ENCODE results near the gene IGF1R.

IGF1R gene

GRCh38 chr15:98967096-98967495, 318.8 kb downstream of the IGF1R start:
- no peak overlapping the region for H3K4me3 ChIP-seq (ENCODE audit: low read depth, low read length)
- TF ChIP-seq CTCF (conservative IDR thresholded peaks at IDR 0.05; ENCODE audit: low read depth, low read length) = no peak
- no peak for DNase-seq (ENCODE audit: low read depth)

GRCh38 chr15:98967916-98968315, 319.6 kb downstream of the IGF1R start:
- TF ChIP-seq CTCF (conservative IDR thresholded peaks at IDR 0.05; ENCODE audit: low read depth, low read length) = no peak
- no peak overlapping the region for H3K4me3 ChIP-seq (ENCODE audit: low read depth, low read length)
- no peak for DNase-seq (ENCODE audit: low read depth)

GRCh38 chr15:98968576-98968975, 320.2 kb downstream of the IGF1R start:
- no peak for TF ChIP-seq CTCF (conservative IDR thresholded peaks at IDR 0.05; ENCODE audit: low read depth, low read length)
- no peak overlapping the region for H3K4me3 ChIP-seq (ENCODE audit: low read depth, low read length)
- DNase-seq (ENCODE audit: low read depth) = no peak

GRCh38 chr15:98969126-98969735, 320.9 kb downstream of the IGF1R start:
- H3K4me3 ChIP-seq (ENCODE audit: low read depth, low read length) = no peak overlapping the region
- DNase-seq (ENCODE audit: low read depth) = no peak
- TF ChIP-seq CTCF (conservative IDR thresholded peaks at IDR 0.05; ENCODE audit: low read depth, low read length) = no peak

DNA sequence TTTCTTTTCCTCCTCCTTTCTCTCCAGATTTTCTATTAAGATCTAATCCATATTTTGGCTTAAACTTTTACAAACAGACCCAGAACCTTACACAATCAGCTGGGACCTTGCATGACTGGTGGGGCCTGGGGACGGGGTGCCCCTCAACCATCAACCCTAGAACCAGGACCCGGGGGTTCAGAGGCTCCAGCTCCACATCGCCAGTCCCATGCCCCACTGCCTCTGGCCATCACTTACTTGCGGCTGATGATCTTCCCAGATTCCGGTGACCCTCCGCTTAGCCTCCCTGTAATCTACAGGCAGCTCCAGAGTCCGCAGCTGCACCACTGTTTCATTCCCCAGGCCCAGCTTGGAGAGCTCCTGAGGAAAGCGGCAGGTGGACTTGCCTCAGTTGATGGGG, 322.5 kb downstream of the IGF1R start:
- no peak for DNase-seq (ENCODE audit: low read depth)
- no peak overlapping the region for H3K4me3 ChIP-seq (ENCODE audit: low read depth, low read length)
- no peak for TF ChIP-seq CTCF (conservative IDR thresholded peaks at IDR 0.05; ENCODE audit: low read depth, low read length)

DNA sequence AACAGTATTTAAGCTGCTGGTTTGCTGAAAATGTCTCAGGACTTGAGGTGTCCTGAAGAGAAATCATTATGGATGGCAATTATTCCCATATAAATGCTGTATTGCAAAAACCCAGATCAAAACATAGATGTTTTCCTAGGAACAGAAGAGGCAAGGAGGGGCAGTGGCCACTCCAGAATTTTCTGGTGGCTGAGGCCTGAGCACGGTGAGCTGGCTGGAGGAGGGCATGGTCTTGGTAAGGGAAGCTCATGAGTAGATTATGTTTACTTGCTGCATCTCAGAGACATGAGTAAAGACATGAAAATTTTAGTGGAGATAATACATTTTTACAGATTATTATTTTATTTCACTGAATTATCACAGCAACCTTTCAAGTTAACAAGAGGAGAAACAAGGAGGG, 328.2 kb downstream of the IGF1R start:
- no peak overlapping the region for H3K4me3 ChIP-seq (ENCODE audit: low read depth, low read length)
- no peak for DNase-seq (ENCODE audit: low read depth)
- TF ChIP-seq CTCF (conservative IDR thresholded peaks at IDR 0.05; ENCODE audit: low read depth, low read length) = no peak

DNA sequence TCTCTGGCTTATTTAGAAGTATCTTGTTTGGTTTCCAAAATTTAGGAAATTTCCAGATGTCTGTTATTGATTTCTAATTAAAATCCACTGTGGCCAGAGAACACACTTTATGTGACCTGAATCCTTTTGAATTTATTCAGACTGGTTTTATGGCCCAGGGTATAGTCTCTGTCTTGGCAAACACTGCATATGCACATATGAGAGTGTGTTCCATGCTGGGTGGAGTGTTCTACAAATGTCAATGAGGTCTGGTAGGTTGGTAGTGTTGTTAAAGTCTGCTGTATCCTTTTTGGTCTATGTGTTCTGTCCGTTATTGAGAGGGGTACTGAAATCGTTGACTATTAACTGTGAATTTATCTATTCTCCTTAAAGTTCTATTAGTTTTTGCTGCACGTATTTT, 329.1 kb downstream of the IGF1R start:
- no peak for TF ChIP-seq CTCF (conservative IDR thresholded peaks at IDR 0.05; ENCODE audit: low read depth, low read length)
- no peak for DNase-seq (ENCODE audit: low read depth)

More for the DNA sequence above, 329.1 kb downstream of the IGF1R start:
- no peak overlapping the region for H3K4me3 ChIP-seq (ENCODE audit: low read depth, low read length)

Measured in choroid plexus epithelial cell (primary cell).